ENCODE data around the gene OSBPL8.

Gene OSBPL8

DNA sequence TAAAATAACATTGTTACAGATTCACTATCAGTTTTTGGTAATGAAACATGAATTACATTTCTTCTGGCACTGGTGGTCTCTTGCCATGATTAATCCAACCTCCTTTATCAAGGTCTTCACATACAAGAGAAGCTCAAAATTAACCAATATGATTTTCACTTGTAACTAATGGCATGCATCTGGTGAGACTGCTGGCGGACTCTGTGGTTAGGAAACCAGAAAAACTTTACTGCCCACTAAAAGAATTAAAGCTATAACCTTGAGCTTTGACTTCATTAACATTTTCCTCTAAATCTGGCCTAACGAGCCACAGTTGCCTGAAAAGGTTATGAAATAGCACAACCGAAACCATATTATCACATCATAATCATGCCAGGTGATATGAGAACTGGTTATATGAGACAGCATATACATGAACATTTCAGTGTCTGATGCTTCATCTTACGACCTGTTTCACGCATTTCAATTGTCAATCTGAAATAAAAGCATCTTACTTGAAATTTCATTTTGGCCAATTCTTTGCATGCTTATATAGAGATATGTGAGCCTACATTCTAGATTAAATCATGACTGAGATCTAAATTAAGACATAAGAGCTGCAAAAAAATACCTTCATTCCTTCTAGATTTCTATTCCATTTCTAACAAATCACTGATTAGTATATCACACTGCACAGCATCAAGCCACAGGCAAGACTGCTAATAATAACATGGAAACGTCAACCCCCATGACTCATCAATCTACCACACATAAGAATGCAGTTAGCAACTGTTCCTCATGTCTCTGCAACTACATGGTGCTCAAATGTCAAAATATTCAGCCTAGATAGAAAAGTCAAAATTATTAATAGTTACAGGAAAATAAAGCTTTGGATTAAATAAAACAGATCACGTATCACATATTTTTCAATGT lies 89.3 kb downstream of the OSBPL8 start:
- no peaks in the 10 kb centered on the region for H3K36me3 ChIP-seq (ENCODE audit: control insufficient read depth in 2 of 2, insufficient read depth in 2 of 2, low read length in 2 of 2)
- no peaks in the 10 kb centered on the region for H3K27me3 ChIP-seq (ENCODE audit: control insufficient read depth in 1 of 2, insufficient read depth in 2 of 2, low read length in 2 of 2)
- H3K4me3 ChIP-seq (ENCODE audit: low read length in 2 of 2): no peak overlapping the region
- H3K27ac ChIP-seq (ENCODE audit: low read length): no peak overlapping the region
- no peaks in the 10 kb centered on the region for H3K9me3 ChIP-seq (ENCODE audit: control insufficient read depth in 2 of 2, low read length in 2 of 2)
- H3K4me1 ChIP-seq (ENCODE audit: control insufficient read depth, insufficient read depth, low read length): no peaks in the 10 kb centered on the region
- no peak overlapping the region for H3K9ac ChIP-seq (ENCODE audit: low read length in 2 of 2)

DNA sequence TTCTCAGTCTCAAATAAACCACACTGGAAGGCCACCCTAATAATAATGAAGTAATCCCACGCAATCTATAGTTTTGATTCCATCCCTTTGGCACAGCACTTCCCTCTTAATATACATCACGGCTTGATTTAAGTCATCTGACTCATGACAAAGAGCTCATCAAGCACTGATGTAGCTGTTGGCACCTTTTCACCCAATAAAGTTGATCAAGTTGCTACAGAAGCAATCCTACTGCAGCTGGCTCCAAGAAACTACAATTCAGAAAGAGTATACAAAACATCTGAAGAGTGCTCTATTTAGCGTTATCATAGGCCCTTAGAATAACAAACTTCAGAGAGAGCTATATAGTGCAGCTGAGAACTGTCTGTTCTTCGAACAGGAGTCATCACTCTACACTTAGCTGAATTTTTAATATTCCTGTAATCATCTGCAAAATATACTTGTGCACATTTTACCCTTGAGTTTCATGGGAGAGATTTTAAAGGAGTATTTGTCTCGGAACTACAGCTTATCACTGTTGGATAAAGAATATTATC lies 94.9 kb downstream of the OSBPL8 start:
- no peaks in the 10 kb centered on the region for H3K36me3 ChIP-seq (ENCODE audit: control insufficient read depth in 2 of 2, insufficient read depth in 2 of 2, low read length in 2 of 2)
- no peak overlapping the region for H3K27ac ChIP-seq (ENCODE audit: low read length)
- H3K9me3 ChIP-seq (ENCODE audit: control insufficient read depth in 2 of 2, low read length in 2 of 2): no peaks in the 10 kb centered on the region
- no peak overlapping the region for H3K4me3 ChIP-seq (ENCODE audit: low read length in 2 of 2)
- no peaks in the 10 kb centered on the region for H3K27me3 ChIP-seq (ENCODE audit: control insufficient read depth in 1 of 2, insufficient read depth in 2 of 2, low read length in 2 of 2)
- H3K4me1 ChIP-seq (ENCODE audit: control insufficient read depth, insufficient read depth, low read length): no peaks in the 10 kb centered on the region
- no peak overlapping the region for H3K9ac ChIP-seq (ENCODE audit: low read length in 2 of 2)

DNA sequence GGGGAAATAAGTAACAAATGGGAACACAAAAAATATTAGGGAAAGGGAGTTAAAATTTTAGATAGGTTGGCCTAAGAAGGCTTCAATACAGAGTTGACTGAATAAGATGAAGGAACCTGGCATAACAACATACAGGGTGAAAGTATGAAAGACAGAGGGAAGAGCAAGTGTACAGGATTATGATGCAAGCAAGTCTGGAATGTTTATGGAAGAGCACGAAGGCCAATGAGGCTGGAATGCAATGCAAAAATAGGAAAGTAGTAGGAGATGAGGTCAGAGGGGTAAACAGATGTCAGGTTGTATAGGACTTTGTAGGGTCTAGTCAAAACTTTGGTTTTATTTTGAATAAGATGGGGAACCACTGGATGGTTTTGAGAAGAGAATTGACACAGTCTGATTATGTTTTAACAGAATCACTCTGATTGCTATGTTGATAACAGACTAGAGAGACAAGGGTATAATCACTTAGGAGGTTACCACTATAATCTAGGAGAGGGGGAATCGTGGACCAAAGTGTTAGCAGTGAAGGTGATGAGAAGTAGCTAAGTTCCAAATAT lies 96.8 kb downstream of the OSBPL8 start:
- H3K27ac ChIP-seq (ENCODE audit: low read length): no peak overlapping the region
- H3K4me3 ChIP-seq (ENCODE audit: low read length in 2 of 2): no peak overlapping the region
- H3K9me3 ChIP-seq (ENCODE audit: control insufficient read depth in 2 of 2, low read length in 2 of 2): no peaks in the 10 kb centered on the region
- H3K27me3 ChIP-seq (ENCODE audit: control insufficient read depth in 1 of 2, insufficient read depth in 2 of 2, low read length in 2 of 2): no peaks in the 10 kb centered on the region
- H3K4me1 ChIP-seq (ENCODE audit: control insufficient read depth, insufficient read depth, low read length): no peaks in the 10 kb centered on the region
- no peaks in the 10 kb centered on the region for H3K36me3 ChIP-seq (ENCODE audit: control insufficient read depth in 2 of 2, insufficient read depth in 2 of 2, low read length in 2 of 2)
- no peak overlapping the region for H3K9ac ChIP-seq (ENCODE audit: low read length in 2 of 2)

DNA sequence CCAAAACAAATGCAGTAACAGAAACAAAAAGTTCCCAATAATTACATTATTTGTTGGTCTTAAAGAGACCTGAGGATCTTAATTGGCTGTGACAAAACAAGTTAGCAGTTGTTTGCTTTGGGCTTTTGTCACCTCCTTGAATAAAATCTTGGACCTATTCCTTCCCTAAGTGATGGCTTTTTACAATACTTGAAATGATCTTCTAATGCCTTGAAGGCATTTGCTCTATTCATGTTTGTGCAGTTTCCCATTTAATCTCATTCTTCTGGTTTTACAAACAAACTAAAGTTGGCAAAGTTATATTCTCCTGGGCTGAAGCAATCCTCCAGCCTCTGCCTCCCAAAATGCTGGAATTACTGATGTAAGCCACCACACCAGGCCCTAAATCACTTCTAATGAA lies 98.8 kb downstream of the OSBPL8 start:
- Histone ChIP-seq H3K4me3 (ENCODE audit: low read length in 2 of 2) (no peak overlapping the region), H3K4me1 (ENCODE audit: control insufficient read depth, insufficient read depth, low read length) (no peaks in the 10 kb centered on the region), H3K27ac (ENCODE audit: low read length) (no peak overlapping the region), H3K27me3 (ENCODE audit: control insufficient read depth in 1 of 2, insufficient read depth in 2 of 2, low read length in 2 of 2) (no peaks in the 10 kb centered on the region), H3K9ac (ENCODE audit: low read length in 2 of 2) (no peak overlapping the region), H3K9me3 (ENCODE audit: control insufficient read depth in 2 of 2, low read length in 2 of 2) (no peaks in the 10 kb centered on the region), H3K36me3 (ENCODE audit: control insufficient read depth in 2 of 2, insufficient read depth in 2 of 2, low read length in 2 of 2) (no peaks in the 10 kb centered on the region)

DNA sequence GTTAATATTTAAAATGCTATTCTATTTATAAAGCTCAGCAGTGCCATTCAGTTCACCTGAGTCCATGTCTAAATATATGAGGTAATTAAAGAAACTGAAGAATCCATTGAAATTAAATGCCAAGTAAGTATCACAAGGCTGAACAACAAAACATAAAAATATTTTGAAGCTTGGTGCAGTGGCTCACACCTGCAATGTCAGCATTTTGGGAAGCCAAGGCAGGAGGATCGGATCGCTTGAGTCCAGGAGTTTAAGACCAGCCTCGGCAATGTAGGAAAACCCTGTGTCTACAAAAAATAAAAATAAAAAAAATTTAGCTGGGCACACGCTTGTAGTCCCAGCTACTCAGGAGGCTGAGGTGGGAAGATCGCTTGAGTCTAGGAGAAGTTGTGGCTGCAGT lies 101.8 kb downstream of the OSBPL8 start:
- H3K27ac ChIP-seq (ENCODE audit: low read length): no peak overlapping the region
- no peaks in the 10 kb centered on the region for H3K27me3 ChIP-seq (ENCODE audit: control insufficient read depth in 1 of 2, insufficient read depth in 2 of 2, low read length in 2 of 2)
- no peak overlapping the region for H3K9ac ChIP-seq (ENCODE audit: low read length in 2 of 2)
- no peaks in the 10 kb centered on the region for H3K36me3 ChIP-seq (ENCODE audit: control insufficient read depth in 2 of 2, insufficient read depth in 2 of 2, low read length in 2 of 2)
- no peaks in the 10 kb centered on the region for H3K4me1 ChIP-seq (ENCODE audit: control insufficient read depth, insufficient read depth, low read length)
- H3K4me3 ChIP-seq (ENCODE audit: low read length in 2 of 2): no peak overlapping the region
- no peaks in the 10 kb centered on the region for H3K9me3 ChIP-seq (ENCODE audit: control insufficient read depth in 2 of 2, low read length in 2 of 2)

DNA sequence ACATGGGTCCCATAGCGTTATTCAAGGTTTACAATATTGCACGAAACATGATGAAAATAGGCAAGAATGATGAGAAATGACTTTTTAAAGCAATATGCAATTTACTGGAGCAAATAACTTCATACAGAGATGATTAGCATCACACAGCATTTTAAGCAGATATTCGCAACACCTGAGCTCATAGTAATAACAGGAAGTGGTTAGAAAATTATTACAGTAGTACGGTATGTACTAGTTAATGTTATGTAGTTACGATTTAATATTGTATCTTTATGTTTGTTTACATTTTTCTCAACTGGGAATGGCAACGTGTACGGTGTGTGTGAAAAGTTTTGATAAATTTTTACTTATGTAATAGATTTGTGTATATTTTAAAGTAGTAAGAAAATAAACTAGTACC lies 102.6 kb downstream of the OSBPL8 start:
- Histone ChIP-seq H3K4me3 (ENCODE audit: low read length in 2 of 2) (no peak overlapping the region), H3K9ac (ENCODE audit: low read length in 2 of 2) (no peak overlapping the region), H3K4me1 (ENCODE audit: control insufficient read depth, insufficient read depth, low read length) (no peaks in the 10 kb centered on the region), H3K27me3 (ENCODE audit: control insufficient read depth in 1 of 2, insufficient read depth in 2 of 2, low read length in 2 of 2) (no peaks in the 10 kb centered on the region), H3K36me3 (ENCODE audit: control insufficient read depth in 2 of 2, insufficient read depth in 2 of 2, low read length in 2 of 2) (no peaks in the 10 kb centered on the region), H3K27ac (ENCODE audit: low read length) (no peak overlapping the region), H3K9me3 (ENCODE audit: control insufficient read depth in 2 of 2, low read length in 2 of 2) (no peaks in the 10 kb centered on the region)

DNA sequence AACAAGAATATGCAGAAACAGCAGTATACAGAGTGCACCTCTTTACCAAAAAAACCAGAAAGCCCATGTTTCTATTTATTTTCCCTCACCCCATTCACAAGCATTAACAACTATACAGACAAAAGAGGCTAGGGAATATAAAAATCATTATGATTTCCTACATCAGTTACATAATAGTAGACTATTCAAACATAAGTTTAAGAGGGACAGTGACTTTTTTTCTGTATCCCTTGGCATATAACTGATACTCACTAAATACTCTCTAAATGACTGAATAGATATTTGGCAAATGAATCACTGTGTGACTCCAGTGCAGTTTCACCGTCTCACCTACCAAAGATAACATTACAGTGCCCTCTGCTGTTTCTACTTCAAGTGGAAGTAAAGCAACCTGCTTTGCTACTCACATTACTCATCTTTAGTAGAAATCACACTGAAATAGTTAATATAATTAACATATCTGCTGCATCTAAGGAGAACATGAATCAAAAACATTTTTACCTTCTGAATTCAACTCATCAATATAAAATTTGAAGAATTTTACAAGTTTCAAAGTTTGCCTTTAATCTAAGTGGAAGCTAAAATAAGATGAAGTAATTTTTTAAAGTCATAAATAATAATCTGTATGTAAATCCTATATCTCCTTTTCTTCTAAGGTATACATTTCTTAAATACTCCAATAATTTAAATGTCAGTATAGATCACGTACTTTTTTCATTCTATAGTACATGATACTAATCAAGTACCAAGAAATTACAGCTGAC lies 103.8 kb downstream of the OSBPL8 start:
- no peak overlapping the region for H3K27ac ChIP-seq (ENCODE audit: low read length)
- H3K36me3 ChIP-seq (ENCODE audit: control insufficient read depth in 2 of 2, insufficient read depth in 2 of 2, low read length in 2 of 2): no peaks in the 10 kb centered on the region
- H3K9ac ChIP-seq (ENCODE audit: low read length in 2 of 2): no peak overlapping the region
- H3K4me3 ChIP-seq (ENCODE audit: low read length in 2 of 2): no peak overlapping the region
- H3K4me1 ChIP-seq (ENCODE audit: control insufficient read depth, insufficient read depth, low read length): no peaks in the 10 kb centered on the region
- H3K27me3 ChIP-seq (ENCODE audit: control insufficient read depth in 1 of 2, insufficient read depth in 2 of 2, low read length in 2 of 2): no peaks in the 10 kb centered on the region
- no peaks in the 10 kb centered on the region for H3K9me3 ChIP-seq (ENCODE audit: control insufficient read depth in 2 of 2, low read length in 2 of 2)

DNA sequence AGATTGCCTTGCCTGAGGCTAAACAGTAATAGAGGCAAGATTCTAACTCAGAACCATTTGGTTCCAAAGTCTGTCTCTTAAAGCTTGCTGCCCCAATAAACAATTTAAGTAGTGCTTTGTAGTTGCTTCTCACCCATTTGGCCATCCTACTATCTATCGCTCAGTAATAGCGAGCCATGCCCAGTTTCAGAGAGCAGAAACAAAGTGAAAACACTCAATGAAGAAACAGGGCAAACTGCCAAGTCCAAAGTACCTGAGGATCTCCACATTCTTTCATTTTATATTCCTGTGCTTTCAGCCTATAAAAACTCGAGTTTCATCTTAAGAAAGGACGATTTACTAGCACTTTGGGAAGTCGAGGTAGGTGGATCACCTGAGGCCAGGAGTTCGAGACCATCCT lies 108.0 kb downstream of the OSBPL8 start:
- no peak overlapping the region for H3K9ac ChIP-seq (ENCODE audit: low read length in 2 of 2)
- no peak overlapping the region for H3K4me3 ChIP-seq (ENCODE audit: low read length in 2 of 2)
- no peak overlapping the region for H3K27ac ChIP-seq (ENCODE audit: low read length)
- H3K27me3 ChIP-seq (ENCODE audit: control insufficient read depth in 1 of 2, insufficient read depth in 2 of 2, low read length in 2 of 2): no peaks in the 10 kb centered on the region
- H3K4me1 ChIP-seq (ENCODE audit: control insufficient read depth, insufficient read depth, low read length): no peaks in the 10 kb centered on the region
- no peaks in the 10 kb centered on the region for H3K9me3 ChIP-seq (ENCODE audit: control insufficient read depth in 2 of 2, low read length in 2 of 2)
- peaks cover 0 to 2% of the 10 kb centered on the region in 2 donors for H3K36me3 ChIP-seq (ENCODE audit: control insufficient read depth in 2 of 2, insufficient read depth in 2 of 2, low read length in 2 of 2)

DNA sequence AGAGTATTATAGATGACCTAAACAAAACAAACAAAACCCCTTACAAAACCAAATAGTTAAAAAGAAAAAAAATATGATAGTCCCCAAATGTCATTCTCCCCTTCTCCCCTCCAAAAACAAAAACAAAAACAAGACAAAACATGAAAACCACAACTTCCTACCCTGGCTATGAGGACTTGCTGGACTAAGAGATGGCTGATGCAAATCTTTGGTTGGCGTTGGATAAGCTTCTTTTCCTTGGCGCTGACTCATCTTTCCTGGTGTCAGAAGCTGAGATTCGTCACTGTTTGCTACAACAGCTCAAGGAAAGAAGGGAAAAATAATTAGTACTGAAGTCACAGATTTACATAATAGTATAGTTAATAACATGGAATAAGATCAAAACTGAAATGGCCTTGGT lies 108.9 kb downstream of the OSBPL8 start:
- H3K27ac ChIP-seq (ENCODE audit: low read length): no peak overlapping the region
- H3K4me3 ChIP-seq (ENCODE audit: low read length in 2 of 2): no peak overlapping the region

DNA sequence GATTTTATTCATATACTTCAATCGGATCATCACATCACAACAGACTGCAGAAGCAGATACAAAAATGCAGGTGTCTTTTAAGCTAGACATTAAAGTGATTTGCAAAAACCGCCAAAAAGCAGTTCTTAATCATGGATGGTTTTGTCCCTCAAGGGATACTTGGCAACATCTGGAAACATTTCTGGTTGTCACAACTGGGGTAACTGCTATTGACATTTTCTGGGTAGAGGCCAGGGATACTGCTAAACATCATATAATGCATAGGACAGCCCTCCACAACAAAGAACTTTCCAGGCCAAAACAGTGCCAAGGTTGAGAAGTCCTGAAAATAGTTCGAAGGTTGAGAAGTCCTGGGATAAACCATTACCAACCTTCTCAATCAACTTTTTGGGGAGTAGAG lies 109.6 kb downstream of the OSBPL8 start:
- H3K4me1 ChIP-seq (ENCODE audit: control insufficient read depth, insufficient read depth, low read length): no peaks in the 10 kb centered on the region
- no peak overlapping the region for H3K9ac ChIP-seq (ENCODE audit: low read length in 2 of 2)
- H3K9me3 ChIP-seq (ENCODE audit: control insufficient read depth in 2 of 2, low read length in 2 of 2): no peaks in the 10 kb centered on the region
- H3K36me3 ChIP-seq (ENCODE audit: control insufficient read depth in 2 of 2, insufficient read depth in 2 of 2, low read length in 2 of 2): peaks cover 0 to 2% of the 10 kb centered on the region in 2 donors
- no peak overlapping the region for H3K27ac ChIP-seq (ENCODE audit: low read length)
- H3K27me3 ChIP-seq (ENCODE audit: control insufficient read depth in 1 of 2, insufficient read depth in 2 of 2, low read length in 2 of 2): no peaks in the 10 kb centered on the region
- no peak overlapping the region for H3K4me3 ChIP-seq (ENCODE audit: low read length in 2 of 2)

More for the DNA sequence above, 108.9 kb downstream of the OSBPL8 start:
- no peaks in the 10 kb centered on the region for H3K27me3 ChIP-seq (ENCODE audit: control insufficient read depth in 1 of 2, insufficient read depth in 2 of 2, low read length in 2 of 2)
- H3K4me1 ChIP-seq (ENCODE audit: control insufficient read depth, insufficient read depth, low read length): no peaks in the 10 kb centered on the region
- H3K9ac ChIP-seq (ENCODE audit: low read length in 2 of 2): no peak overlapping the region
- peaks cover 0 to 2% of the 10 kb centered on the region in 2 donors for H3K36me3 ChIP-seq (ENCODE audit: control insufficient read depth in 2 of 2, insufficient read depth in 2 of 2, low read length in 2 of 2)
- no peaks in the 10 kb centered on the region for H3K9me3 ChIP-seq (ENCODE audit: control insufficient read depth in 2 of 2, low read length in 2 of 2)
